C4-2B (cell line): ENCODE data around the gene LCN15.

Experiments
- ZFX ChIP-seq: fragments of 450-650 bp; IDR thresholded peaks from 2 replicates; pipeline ENCODE4 v1.6.1; 2017
- TF ChIP-seq, protein P1 (sequence below): fragments of 450-650 bp; conservative IDR thresholded peaks from 2 replicates; pipeline ENCODE4 v1.5.1; 2017; ENCODE audit warnings: mild to moderate bottlenecking

DNA sequence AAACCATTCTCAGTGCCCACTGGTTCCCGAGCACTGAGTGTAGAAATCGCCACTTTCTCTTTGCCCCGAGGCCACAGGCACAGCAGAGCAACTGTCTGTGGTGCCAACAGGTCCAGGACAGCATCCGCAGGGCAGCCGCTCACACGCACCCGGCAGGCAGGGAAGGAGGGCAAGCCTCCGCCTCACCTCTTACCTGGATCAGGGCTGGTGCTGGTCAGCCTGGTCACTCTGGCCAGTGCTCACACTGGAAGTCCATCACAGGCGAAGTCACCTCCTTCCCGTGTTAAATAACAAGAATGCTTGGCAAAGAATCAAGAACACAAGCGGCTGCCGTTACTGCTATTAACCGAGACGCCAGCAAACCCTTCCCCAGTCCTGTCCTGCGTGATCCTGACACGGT lies 38.2 kb downstream of the LCN15 start:
- TF ChIP-seq, protein P1, sequence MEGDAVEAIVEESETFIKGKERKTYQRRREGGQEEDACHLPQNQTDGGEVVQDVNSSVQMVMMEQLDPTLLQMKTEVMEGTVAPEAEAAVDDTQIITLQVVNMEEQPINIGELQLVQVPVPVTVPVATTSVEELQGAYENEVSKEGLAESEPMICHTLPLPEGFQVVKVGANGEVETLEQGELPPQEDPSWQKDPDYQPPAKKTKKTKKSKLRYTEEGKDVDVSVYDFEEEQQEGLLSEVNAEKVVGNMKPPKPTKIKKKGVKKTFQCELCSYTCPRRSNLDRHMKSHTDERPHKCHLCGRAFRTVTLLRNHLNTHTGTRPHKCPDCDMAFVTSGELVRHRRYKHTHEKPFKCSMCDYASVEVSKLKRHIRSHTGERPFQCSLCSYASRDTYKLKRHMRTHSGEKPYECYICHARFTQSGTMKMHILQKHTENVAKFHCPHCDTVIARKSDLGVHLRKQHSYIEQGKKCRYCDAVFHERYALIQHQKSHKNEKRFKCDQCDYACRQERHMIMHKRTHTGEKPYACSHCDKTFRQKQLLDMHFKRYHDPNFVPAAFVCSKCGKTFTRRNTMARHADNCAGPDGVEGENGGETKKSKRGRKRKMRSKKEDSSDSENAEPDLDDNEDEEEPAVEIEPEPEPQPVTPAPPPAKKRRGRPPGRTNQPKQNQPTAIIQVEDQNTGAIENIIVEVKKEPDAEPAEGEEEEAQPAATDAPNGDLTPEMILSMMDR, result no peak
- no peak for TF ChIP-seq ZFX
